GM20000 (cell line): Measurements from ENCODE around the gene TMEM38A.

ENCODE experiments used
- DNase-seq: peaks from one replicate; pipeline ENCODE4 v3.0.0; 2012; ENCODE audit warnings: low spot score
- TF ChIP-seq, protein P1 (sequence below): IDR thresholded peaks from 2 replicates; pipeline ENCODE4 v1.5.1; 2012; ENCODE audit warnings: mild to moderate bottlenecking, control low read depth; ENCODE audit errors: extremely low read depth, missing control alignments

Gene TMEM38A

DNA sequence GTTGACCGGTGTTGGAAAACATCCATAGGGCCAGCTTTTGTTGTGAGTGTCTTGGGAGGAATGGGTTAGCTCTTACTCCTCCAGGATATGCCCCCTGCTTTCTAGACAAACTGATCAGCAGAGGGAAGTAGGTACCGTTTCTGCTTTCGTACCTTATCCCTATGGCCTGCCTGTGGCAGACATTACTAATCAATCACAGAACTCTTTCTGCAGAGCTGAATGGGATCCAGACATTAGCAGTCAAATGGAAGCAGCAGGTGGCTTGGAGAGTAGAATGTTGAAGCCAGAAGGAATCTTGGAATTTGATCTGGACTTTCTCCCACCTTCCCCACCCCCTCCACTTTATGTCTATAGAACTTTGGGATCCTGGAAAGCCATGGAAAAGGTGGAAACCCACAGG, 75.8 kb downstream of the TMEM38A start:
- TF ChIP-seq, protein P1, sequence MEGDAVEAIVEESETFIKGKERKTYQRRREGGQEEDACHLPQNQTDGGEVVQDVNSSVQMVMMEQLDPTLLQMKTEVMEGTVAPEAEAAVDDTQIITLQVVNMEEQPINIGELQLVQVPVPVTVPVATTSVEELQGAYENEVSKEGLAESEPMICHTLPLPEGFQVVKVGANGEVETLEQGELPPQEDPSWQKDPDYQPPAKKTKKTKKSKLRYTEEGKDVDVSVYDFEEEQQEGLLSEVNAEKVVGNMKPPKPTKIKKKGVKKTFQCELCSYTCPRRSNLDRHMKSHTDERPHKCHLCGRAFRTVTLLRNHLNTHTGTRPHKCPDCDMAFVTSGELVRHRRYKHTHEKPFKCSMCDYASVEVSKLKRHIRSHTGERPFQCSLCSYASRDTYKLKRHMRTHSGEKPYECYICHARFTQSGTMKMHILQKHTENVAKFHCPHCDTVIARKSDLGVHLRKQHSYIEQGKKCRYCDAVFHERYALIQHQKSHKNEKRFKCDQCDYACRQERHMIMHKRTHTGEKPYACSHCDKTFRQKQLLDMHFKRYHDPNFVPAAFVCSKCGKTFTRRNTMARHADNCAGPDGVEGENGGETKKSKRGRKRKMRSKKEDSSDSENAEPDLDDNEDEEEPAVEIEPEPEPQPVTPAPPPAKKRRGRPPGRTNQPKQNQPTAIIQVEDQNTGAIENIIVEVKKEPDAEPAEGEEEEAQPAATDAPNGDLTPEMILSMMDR: no peak
- DNase-seq: no peak

GRCh38 chr19:16737911-16738310, 77.0 kb downstream of the TMEM38A start:
- no peak for DNase-seq
- TF ChIP-seq, protein P1: no peak

DNA sequence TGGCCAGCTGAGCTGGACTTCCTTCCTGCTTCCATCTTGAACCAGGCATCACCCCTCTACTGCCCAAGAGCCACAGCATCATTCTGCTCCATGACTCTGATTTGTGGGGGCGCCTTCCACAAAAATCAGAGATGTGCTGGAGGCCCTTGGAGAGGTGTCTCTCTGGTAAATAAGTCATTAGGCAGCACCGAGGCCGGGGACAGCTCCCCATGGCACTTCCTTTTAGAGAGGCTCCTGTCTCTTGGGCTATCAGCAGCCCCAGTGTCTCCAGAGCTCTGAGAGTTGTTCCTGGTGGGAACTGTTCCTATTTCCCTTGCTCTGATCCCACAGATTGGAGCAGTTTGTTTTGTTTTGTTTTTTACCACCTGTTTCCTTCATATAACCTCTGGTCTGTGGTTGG, 78.6 kb downstream of the TMEM38A start:
- TF ChIP-seq, protein P1: no peak
- DNase-seq: no peak
